ENCODE results near the gene MRPS27.

The MRPS27 gene

GRCh38 chr5:72222521-72222920 is 97.5 kb downstream of the MRPS27 start:
- in situ Hi-C loops (cut with MboI; ENCODE audit: low sequenced_read_pairs, unreplicated experiment), result no loop called here
- DNase-seq (ENCODE audit: low spot score), result no peak
- TF ChIP-seq, protein P1, sequence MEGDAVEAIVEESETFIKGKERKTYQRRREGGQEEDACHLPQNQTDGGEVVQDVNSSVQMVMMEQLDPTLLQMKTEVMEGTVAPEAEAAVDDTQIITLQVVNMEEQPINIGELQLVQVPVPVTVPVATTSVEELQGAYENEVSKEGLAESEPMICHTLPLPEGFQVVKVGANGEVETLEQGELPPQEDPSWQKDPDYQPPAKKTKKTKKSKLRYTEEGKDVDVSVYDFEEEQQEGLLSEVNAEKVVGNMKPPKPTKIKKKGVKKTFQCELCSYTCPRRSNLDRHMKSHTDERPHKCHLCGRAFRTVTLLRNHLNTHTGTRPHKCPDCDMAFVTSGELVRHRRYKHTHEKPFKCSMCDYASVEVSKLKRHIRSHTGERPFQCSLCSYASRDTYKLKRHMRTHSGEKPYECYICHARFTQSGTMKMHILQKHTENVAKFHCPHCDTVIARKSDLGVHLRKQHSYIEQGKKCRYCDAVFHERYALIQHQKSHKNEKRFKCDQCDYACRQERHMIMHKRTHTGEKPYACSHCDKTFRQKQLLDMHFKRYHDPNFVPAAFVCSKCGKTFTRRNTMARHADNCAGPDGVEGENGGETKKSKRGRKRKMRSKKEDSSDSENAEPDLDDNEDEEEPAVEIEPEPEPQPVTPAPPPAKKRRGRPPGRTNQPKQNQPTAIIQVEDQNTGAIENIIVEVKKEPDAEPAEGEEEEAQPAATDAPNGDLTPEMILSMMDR (IDR thresholded peaks at IDR 0.05; ENCODE audit: borderline replicate concordance, control extremely low read depth, extremely low read depth, insufficient read depth, missing control alignments), result no peak

DNA sequence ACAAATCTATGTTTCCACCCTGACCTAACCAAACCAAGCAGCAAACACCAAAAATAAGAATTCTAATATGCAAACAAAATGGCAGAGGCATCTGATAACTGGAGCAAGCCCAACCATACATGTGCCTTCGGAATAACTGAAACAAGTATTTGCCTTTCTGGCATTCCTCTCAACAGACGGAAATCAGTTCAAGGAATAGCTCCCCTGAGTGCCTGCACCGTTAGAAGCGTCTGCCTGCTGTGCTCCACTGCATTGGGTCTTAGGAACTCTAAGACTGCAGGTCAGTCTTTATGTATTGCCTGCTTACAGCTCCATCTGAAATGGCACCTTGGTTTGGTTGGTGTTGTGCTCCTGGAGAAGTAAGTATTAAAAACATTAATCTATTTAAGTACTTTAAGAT is 98.5 kb downstream of the MRPS27 start:
- TF ChIP-seq, protein P1 (IDR thresholded peaks at IDR 0.05; ENCODE audit: borderline replicate concordance, control extremely low read depth, extremely low read depth, insufficient read depth, missing control alignments), result no peak
- no peak for DNase-seq (ENCODE audit: low spot score)
- in situ Hi-C loops (cut with MboI; ENCODE audit: low sequenced_read_pairs, unreplicated experiment), result no loop called here

- TF ChIP-seq, protein P1 (IDR thresholded peaks at IDR 0.05; ENCODE audit: borderline replicate concordance, control extremely low read depth, extremely low read depth, insufficient read depth, missing control alignments), result no peak
These were observed 98.9 kb downstream of the MRPS27 start for GRCh38 chr5:72221099-72221498.

GRCh38 chr5:72216756-72217155 is 103.3 kb downstream of the MRPS27 start:
- in situ Hi-C loops (cut with MboI; ENCODE audit: low sequenced_read_pairs, unreplicated experiment), result no loop called here

More at GRCh38 chr5:72221099-72221498, 98.9 kb downstream of the MRPS27 start:
- in situ Hi-C loops (cut with MboI; ENCODE audit: low sequenced_read_pairs, unreplicated experiment), result no loop called here
- no peak for DNase-seq (ENCODE audit: low spot score)

DNA sequence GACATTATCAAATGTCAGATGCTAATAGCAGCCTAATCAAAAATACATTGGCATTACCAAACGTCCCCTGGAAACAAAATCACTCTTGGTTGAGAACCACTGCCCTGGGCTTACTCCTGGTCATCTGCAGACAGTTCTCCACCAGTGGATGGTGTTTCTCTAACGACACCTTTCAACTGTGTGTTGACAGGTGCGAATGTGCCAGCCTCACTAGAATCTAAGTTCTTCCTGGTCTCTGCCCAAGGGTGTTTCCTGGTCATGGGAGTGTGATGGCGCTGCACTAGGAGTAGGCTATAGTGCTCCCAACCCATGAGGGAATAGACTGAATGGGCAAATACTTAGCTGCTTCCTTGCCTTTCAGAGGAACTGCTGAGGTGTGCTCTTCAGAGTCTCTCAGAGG is 105.9 kb downstream of the MRPS27 start:
- TF ChIP-seq, protein P1 (IDR thresholded peaks at IDR 0.05; ENCODE audit: borderline replicate concordance, control extremely low read depth, extremely low read depth, insufficient read depth, missing control alignments), result no peak
- no peak for DNase-seq (ENCODE audit: low spot score)
- in situ Hi-C loops (cut with MboI; ENCODE audit: low sequenced_read_pairs, unreplicated experiment), result no loop called here

More at GRCh38 chr5:72216756-72217155, 103.3 kb downstream of the MRPS27 start:
- no peak for DNase-seq (ENCODE audit: low spot score)
- TF ChIP-seq, protein P1 (IDR thresholded peaks at IDR 0.05; ENCODE audit: borderline replicate concordance, control extremely low read depth, extremely low read depth, insufficient read depth, missing control alignments), result no peak

DNA sequence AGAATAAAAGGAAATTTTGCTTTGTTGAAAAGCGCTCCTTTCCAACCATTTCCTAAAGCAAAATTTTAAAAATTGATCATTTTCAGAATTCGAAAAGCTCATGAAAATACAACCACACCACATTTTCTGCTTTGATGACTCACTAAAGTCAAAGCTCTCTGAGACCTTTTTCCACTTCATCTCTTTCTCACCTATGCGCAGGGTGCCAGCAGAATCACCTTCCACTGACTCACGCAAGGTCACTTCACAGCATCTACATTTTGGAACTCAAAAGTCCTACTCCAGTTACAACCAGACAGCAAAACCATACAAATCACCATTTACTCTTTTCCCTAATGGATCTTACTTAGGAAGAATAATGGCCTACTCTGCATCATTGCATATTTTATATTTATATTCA is 106.6 kb downstream of the MRPS27 start:
- TF ChIP-seq, protein P1 (IDR thresholded peaks at IDR 0.05; ENCODE audit: borderline replicate concordance, control extremely low read depth, extremely low read depth, insufficient read depth, missing control alignments), result no peak
- no peak for DNase-seq (ENCODE audit: low spot score)
- in situ Hi-C loops (cut with MboI; ENCODE audit: low sequenced_read_pairs, unreplicated experiment), result no loop called here

- TF ChIP-seq, protein P1 (IDR thresholded peaks at IDR 0.05; ENCODE audit: borderline replicate concordance, control extremely low read depth, extremely low read depth, insufficient read depth, missing control alignments), result no peak
- DNase-seq (ENCODE audit: low spot score), result no peak
- in situ Hi-C loops (cut with MboI; ENCODE audit: low sequenced_read_pairs, unreplicated experiment), result no loop called here
These were observed 107.9 kb downstream of the MRPS27 start for GRCh38 chr5:72212171-72212570.

Measured in GM13976 (cell line).